Astrocyte (in vitro differentiated cells and primary cell): ENCODE measurements around the gene CFL1. TPM values are rescaled to one million over a fixed set of nuclear protein-coding genes. Genes with fewer than 3 reads are reported as not detected.
A peak's percentile ranks its signal among the peaks of the same experiment; 100 is the strongest.

Source experiments
- DNase-seq: peaks from one replicate; pipeline ENCODE4 v3.0.0-alpha.2; 2010; ENCODE audit warnings: low read depth
- FAIRE-seq: peaks from 2 replicates; lab custom pipeline; 2011; peaks lifted over from hg19 to GRCh38; lab: Jason Lieb, UNC
- H2AFZ ChIP-seq: 2 replicates; pipeline ENCODE4 v1.6.0; 2012; ENCODE audit warnings: low read depth, low read length, inconsistent platforms
- H3K27ac ChIP-seq: 2 replicates; pipeline ENCODE4 v1.5.1; 2011; ENCODE audit warnings: low read depth, low read length, inconsistent platforms
- H3K27me3 ChIP-seq: 2 replicates; pipeline ENCODE4 v1.6.0; 2011; ENCODE audit warnings: low read length, inconsistent platforms; ENCODE audit not compliant: insufficient read depth
- H3K36me3 ChIP-seq: 2 replicates; pipeline ENCODE4 v1.5.1; 2011; ENCODE audit warnings: low read length, inconsistent platforms; ENCODE audit not compliant: insufficient read depth
- H3K4me1 ChIP-seq: 2 replicates; pipeline ENCODE4 v1.5.1; 2011; ENCODE audit warnings: low read length, inconsistent platforms; ENCODE audit not compliant: insufficient read depth
- H3K4me2 ChIP-seq: 2 replicates; pipeline ENCODE4 v1.6.0; 2012; ENCODE audit warnings: low read length, inconsistent platforms
- H3K4me3 ChIP-seq: 2 replicates; pipeline ENCODE4 v1.5.1; 2011; ENCODE audit warnings: low read depth, mild to moderate bottlenecking, low read length, inconsistent platforms; ENCODE audit not compliant: insufficient read depth
- H3K79me2 ChIP-seq: 2 replicates; pipeline ENCODE4 v1.6.0; 2012; ENCODE audit warnings: mild to moderate bottlenecking, low read length, inconsistent platforms; ENCODE audit not compliant: insufficient read depth
- H3K9ac ChIP-seq: 2 replicates; pipeline ENCODE4 v1.6.0; 2012; ENCODE audit warnings: mild to moderate bottlenecking, low read length, inconsistent platforms
- H3K9me3 ChIP-seq: 2 replicates; pipeline ENCODE4 v1.5.1; 2012; ENCODE audit warnings: low read depth, mild to moderate bottlenecking, low read length, inconsistent platforms; ENCODE audit not compliant: insufficient read depth
- H4K20me1 ChIP-seq: 2 replicates; pipeline ENCODE4 v1.6.0; 2012; ENCODE audit warnings: low read length, inconsistent platforms; ENCODE audit not compliant: insufficient read depth
- H3K27ac Mint-ChIP-seq: one replicate; pipeline ENCODE4 v1.8.0; 2021; ENCODE audit warnings: mild to moderate bottlenecking, mixed read lengths; ENCODE audit not compliant: unreplicated experiment
- H3K27me3 Mint-ChIP-seq: one replicate; pipeline ENCODE4 v1.8.0; 2021; ENCODE audit warnings: low read depth, mixed read lengths; ENCODE audit not compliant: unreplicated experiment
- H3K36me3 Mint-ChIP-seq: one replicate; pipeline ENCODE4 v1.8.0; 2021; ENCODE audit warnings: low read depth, mixed read lengths; ENCODE audit not compliant: unreplicated experiment
- H3K4me1 Mint-ChIP-seq: one replicate; pipeline ENCODE4 v1.8.0; 2021; ENCODE audit warnings: low read depth, mixed read lengths; ENCODE audit not compliant: unreplicated experiment
- H3K4me3 Mint-ChIP-seq: one replicate; pipeline ENCODE4 v1.8.0; 2021; ENCODE audit warnings: mild to moderate bottlenecking, moderate library complexity, mixed read lengths; ENCODE audit not compliant: unreplicated experiment
- H3K9me3 Mint-ChIP-seq: one replicate; pipeline ENCODE4 v1.8.0; 2021; ENCODE audit warnings: mild to moderate bottlenecking, mixed read lengths; ENCODE audit not compliant: unreplicated experiment
- EZH2 ChIP-seq: IDR thresholded peaks from 2 replicates; pipeline ENCODE4 v1.6.1; 2012; ENCODE audit warnings: mild to moderate bottlenecking, low read length, inconsistent platforms; ENCODE audit not compliant: insufficient read depth
- total RNA-seq: library from RNA; stranded (reverse); gene quantifications from 2 replicates; pipeline ENCODE4 v1.2.1, GENCODE V29; 2021
- TF ChIP-seq, protein P1 (sequence below): IDR thresholded peaks from 2 replicates; pipeline ENCODE4 v1.5.1; 2011; ENCODE audit warnings: low read depth, mild to moderate bottlenecking, inconsistent platforms, low read length, moderate library complexity; ENCODE audit not compliant: insufficient read depth

CFL1 gene
- total RNA-seq, 1 donor from 2014 or later: 1,931 TPM

DNA sequence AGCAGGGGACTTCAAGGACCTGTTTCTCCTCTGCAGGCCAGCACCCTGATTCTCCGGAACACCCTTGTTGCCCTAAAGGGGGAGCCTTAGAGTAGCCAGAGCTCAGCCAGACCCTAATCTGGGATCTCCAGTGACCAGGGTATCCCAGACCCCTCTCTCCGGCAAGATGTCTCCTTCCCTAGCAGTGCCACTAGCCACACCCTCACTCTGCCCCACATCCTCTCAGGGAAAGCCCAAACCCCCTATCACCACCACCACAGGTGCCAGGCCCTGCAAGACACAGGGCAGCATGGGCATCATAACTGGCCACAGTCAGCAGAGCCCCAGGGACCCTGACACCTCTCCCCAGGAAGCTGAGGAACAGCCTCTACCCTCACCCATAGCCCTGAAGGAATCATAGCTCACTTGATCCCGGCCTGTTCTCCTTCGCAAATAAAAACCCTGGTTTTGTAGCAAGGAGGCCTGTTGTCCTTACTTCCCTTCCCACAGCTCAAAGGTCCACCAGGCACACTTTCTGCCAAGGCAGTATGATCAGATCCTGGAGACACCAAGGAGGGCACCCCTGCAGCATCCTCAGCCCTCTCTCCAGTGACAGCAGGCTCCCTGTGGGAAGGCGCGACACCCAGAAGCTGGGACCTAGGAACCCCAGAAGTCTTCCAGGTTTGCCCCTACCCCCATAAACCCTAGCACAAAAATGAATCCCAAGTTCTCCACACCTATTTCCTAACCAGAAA lies 4.6 kb downstream of the CFL1 start:
- peaks cover 52% of the 10 kb centered on the region for H3K79me2 ChIP-seq

DNA sequence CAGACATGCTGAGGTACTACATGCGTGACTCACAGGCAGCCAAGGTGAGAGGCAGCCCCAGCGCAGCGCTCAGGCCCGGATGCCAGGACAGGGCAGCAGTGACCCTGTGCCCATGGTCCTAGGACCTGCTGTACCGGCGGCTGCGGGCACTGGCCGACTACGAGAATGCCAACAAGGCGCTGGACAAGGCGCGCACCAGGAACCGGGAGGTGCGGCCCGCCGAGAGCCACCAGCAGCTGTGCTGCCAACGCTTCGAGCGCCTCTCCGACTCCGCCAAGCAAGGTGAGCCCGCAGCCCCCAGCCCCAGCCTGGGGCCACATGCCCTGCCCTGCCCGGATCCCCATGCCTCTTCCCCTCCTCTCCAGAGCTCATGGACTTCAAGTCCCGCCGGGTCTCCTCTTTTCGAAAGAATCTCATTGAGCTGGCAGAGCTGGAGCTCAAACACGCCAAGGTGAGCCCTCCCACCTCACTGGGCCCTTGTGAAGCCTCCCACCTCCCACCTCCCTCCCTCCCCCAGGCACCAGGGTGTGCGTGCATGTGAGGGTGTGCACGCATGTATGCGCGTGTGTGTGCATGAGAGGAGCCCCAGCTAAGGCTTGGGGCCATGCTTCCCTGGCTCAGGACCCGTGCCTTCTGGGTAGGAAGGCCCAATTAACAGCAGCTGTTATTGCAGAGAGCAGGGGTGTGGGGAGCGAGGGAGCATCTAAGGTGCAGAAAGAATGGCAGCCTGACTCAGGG lies 5.3 kb downstream of the CFL1 start:
- Histone ChIP-seq H3K79me2 (peaks cover 48% of the 10 kb centered on the region), H3K9ac (no peak overlapping the region), H3K27ac (no peak overlapping the region), H3K4me2 (no peak overlapping the region), H2AFZ (no peak overlapping the region), H3K27me3 (no peaks in the 10 kb centered on the region), H4K20me1 (peaks cover 72% of the 10 kb centered on the region), H3K36me3 (peaks cover 37% of the 10 kb centered on the region), H3K4me3 (no peak overlapping the region), H3K4me1 (peaks cover 13% of the 10 kb centered on the region), H3K9me3 (no peaks in the 10 kb centered on the region)
- TF ChIP-seq EZH2: no peak
- TF ChIP-seq, protein P1, sequence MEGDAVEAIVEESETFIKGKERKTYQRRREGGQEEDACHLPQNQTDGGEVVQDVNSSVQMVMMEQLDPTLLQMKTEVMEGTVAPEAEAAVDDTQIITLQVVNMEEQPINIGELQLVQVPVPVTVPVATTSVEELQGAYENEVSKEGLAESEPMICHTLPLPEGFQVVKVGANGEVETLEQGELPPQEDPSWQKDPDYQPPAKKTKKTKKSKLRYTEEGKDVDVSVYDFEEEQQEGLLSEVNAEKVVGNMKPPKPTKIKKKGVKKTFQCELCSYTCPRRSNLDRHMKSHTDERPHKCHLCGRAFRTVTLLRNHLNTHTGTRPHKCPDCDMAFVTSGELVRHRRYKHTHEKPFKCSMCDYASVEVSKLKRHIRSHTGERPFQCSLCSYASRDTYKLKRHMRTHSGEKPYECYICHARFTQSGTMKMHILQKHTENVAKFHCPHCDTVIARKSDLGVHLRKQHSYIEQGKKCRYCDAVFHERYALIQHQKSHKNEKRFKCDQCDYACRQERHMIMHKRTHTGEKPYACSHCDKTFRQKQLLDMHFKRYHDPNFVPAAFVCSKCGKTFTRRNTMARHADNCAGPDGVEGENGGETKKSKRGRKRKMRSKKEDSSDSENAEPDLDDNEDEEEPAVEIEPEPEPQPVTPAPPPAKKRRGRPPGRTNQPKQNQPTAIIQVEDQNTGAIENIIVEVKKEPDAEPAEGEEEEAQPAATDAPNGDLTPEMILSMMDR: no peak
- H3K27ac Mint-ChIP-seq: peak overlapping the region; percentile 88
- peaks cover 44% of the 10 kb centered on the region for H3K4me1 Mint-ChIP-seq
- H3K4me3 Mint-ChIP-seq: peak overlapping the region; percentile 20
- H3K36me3 Mint-ChIP-seq: peaks cover 43% of the 10 kb centered on the region
- no peak for DNase-seq
- no peak for FAIRE-seq
- no peaks in the 10 kb centered on the region for H3K9me3 Mint-ChIP-seq
- peaks cover 4% of the 10 kb centered on the region for H3K27me3 Mint-ChIP-seq

More for the DNA sequence above, 4.6 kb downstream of the CFL1 start:
- no peaks in the 10 kb centered on the region for H3K9me3 ChIP-seq
- no peaks in the 10 kb centered on the region for H3K27me3 ChIP-seq
- H2AFZ ChIP-seq: no peak overlapping the region
- peaks cover 15% of the 10 kb centered on the region for H3K4me1 ChIP-seq
- TF ChIP-seq, protein P1: no peak
- H3K36me3 ChIP-seq: peaks cover 37% of the 10 kb centered on the region
- Mint-ChIP-seq H3K4me1 (peaks cover 44% of the 10 kb centered on the region), H3K9me3 (no peaks in the 10 kb centered on the region), H3K36me3 (peaks cover 43% of the 10 kb centered on the region), H3K4me3 (peak overlapping the region; percentile 82), H3K27me3 (no peaks in the 10 kb centered on the region), H3K27ac (peak overlapping the region; percentile 73)
- no peak overlapping the region for H3K4me3 ChIP-seq
- H3K27ac ChIP-seq: no peak overlapping the region
- H3K4me2 ChIP-seq: no peak overlapping the region
- FAIRE-seq (no peak), DNase-seq (no peak)
- H4K20me1 ChIP-seq: peaks cover 72% of the 10 kb centered on the region
- no peak overlapping the region for H3K9ac ChIP-seq
